OCI-M2 (cell line): ENCODE data around the gene ORMDL3.
"Not testable (repeated sequence)": the region's sequence is repeated elsewhere in the genome, so short reads cannot be mapped to it uniquely, and the experiment has no call there.

Source experiments
- DNase-seq: peaks from one replicate; lab custom pipeline; 2025; ENCODE audit not compliant: unreplicated experiment; lab: John Stamatoyannopoulos, UW

ORMDL3 gene

GRCh38 chr17:39950871-39951348, 23.5 kb upstream of the ORMDL3 start:
- DNase-seq, result no peak

GRCh38 chr17:39949028-39949427, 21.6 kb upstream of the ORMDL3 start:
- DNase-seq, result no peak

GRCh38 chr17:39948489-39948828, 21.1 kb upstream of the ORMDL3 start:
- DNase-seq, result not testable (repeated sequence)

- DNase-seq, result no peak
These were observed 19.3 kb upstream of the ORMDL3 start for GRCh38 chr17:39946551-39947330.

GRCh38 chr17:39944393-39944711, 17.0 kb upstream of the ORMDL3 start:
- no peak for DNase-seq

- no peak for DNase-seq
These were observed 16.4 kb upstream of the ORMDL3 start for GRCh38 chr17:39943702-39944392.

- no peak for DNase-seq
These were observed 12.4 kb upstream of the ORMDL3 start for GRCh38 chr17:39939588-39940419.

GRCh38 chr17:39939106-39939505, 11.7 kb upstream of the ORMDL3 start:
- no peak for DNase-seq

GRCh38 chr17:39938140-39938869, 10.9 kb upstream of the ORMDL3 start:
- DNase-seq, result no peak

- no peak for DNase-seq
These were observed 10.0 kb upstream of the ORMDL3 start for GRCh38 chr17:39937447-39937846.

GRCh38 chr17:39935909-39936308, 8.5 kb upstream of the ORMDL3 start:
- DNase-seq, result no peak

- DNase-seq, result no peak
These were observed 6.9 kb upstream of the ORMDL3 start for GRCh38 chr17:39934324-39934723.

- no peak for DNase-seq
These were observed 6.5 kb upstream of the ORMDL3 start for GRCh38 chr17:39933912-39934311.

- DNase-seq, result no peak
These were observed 2.4 kb upstream of the ORMDL3 start for GRCh38 chr17:39929646-39930407.

GRCh38 chr17:39928858-39929645, 1.7 kb upstream of the ORMDL3 start:
- DNase-seq, result no peak

GRCh38 chr17:39927929-39928857, 792 bp upstream of the ORMDL3 start:
- no peak for DNase-seq

- DNase-seq, result no peak
These were observed 757 bp downstream of the ORMDL3 start for GRCh38 chr17:39926588-39927100.

- DNase-seq, result no peak
These were observed 1.2 kb downstream of the ORMDL3 start for GRCh38 chr17:39926135-39926587.
